ENCODE data around the gene FAHD1.
"Not testable (repeated sequence)": the region's sequence is repeated elsewhere in the genome, so short reads cannot be mapped to it uniquely, and the experiment has no call there.

The FAHD1 gene

GRCh38 chr16:1834096-1834495 is 7.1 kb downstream of the FAHD1 start:
- in situ Hi-C loops (cut with HindIII; ENCODE audit: low sequenced_read_pairs): no loop called here

GRCh38 chr16:1839554-1839953 is 12.5 kb downstream of the FAHD1 start:
- in situ Hi-C loops (cut with HindIII; ENCODE audit: low sequenced_read_pairs): no loop called here

- in situ Hi-C loops (cut with HindIII; ENCODE audit: low sequenced_read_pairs): no loop called here
These were observed 19.0 kb downstream of the FAHD1 start for GRCh38 chr16:1845985-1846384.

- in situ Hi-C loops (cut with HindIII; ENCODE audit: low sequenced_read_pairs): no loop called here
These were observed 19.4 kb downstream of the FAHD1 start for GRCh38 chr16:1846416-1846815.

- in situ Hi-C loops (cut with HindIII; ENCODE audit: low sequenced_read_pairs): loop anchor here (5.0 to 25.0 kb wide), 2 partner anchors 66 to 311 kb away; partner anchors contain the start of genes HS3ST6 and TRAF7
These were observed 24.0 kb downstream of the FAHD1 start for GRCh38 chr16:1850981-1851380.

- in situ Hi-C loops (cut with HindIII; ENCODE audit: low sequenced_read_pairs): loop anchor here (5.0 to 25.0 kb wide), 2 partner anchors 66 to 311 kb away; partner anchors contain the start of genes HS3ST6 and TRAF7
These were observed 24.8 kb downstream of the FAHD1 start for GRCh38 chr16:1851793-1852192.

GRCh38 chr16:1857433-1858097 is 30.6 kb downstream of the FAHD1 start:
- in situ Hi-C loops (cut with HindIII; ENCODE audit: low sequenced_read_pairs): loop anchor here (25.0 kb wide), 1 partner anchor 305 kb away; the partner anchor contains the start of gene TRAF7

- in situ Hi-C loops (cut with HindIII; ENCODE audit: low sequenced_read_pairs): loop anchor here (25.0 kb wide), 1 partner anchor 304 kb away; the partner anchor contains the start of gene TRAF7
These were observed 31.3 kb downstream of the FAHD1 start for GRCh38 chr16:1858189-1858865.

- in situ Hi-C loops (cut with HindIII; ENCODE audit: low sequenced_read_pairs): loop anchor here (25.0 kb wide), 1 partner anchor 303 kb away; the partner anchor contains the start of gene TRAF7
These were observed 32.6 kb downstream of the FAHD1 start for GRCh38 chr16:1859650-1860049.

- in situ Hi-C loops (cut with HindIII; ENCODE audit: low sequenced_read_pairs): loop anchor here (25.0 kb wide), 1 partner anchor 301 kb away; the partner anchor contains the start of gene TRAF7
These were observed 34.7 kb downstream of the FAHD1 start for GRCh38 chr16:1861730-1862129.

GRCh38 chr16:1862394-1862793 is 35.4 kb downstream of the FAHD1 start:
- in situ Hi-C loops (cut with HindIII; ENCODE audit: low sequenced_read_pairs): loop anchor here (25.0 kb wide), 1 partner anchor 300 kb away; the partner anchor contains the start of gene TRAF7

- in situ Hi-C loops (cut with HindIII; ENCODE audit: low sequenced_read_pairs): loop anchor here (25.0 kb wide), 1 partner anchor 298 kb away; the partner anchor contains the start of gene TRAF7
These were observed 36.9 kb downstream of the FAHD1 start for GRCh38 chr16:1863681-1864460.

- in situ Hi-C loops (cut with HindIII; ENCODE audit: low sequenced_read_pairs): loop anchor here (25.0 kb wide), 1 partner anchor 296 kb away; the partner anchor contains the start of gene TRAF7
These were observed 39.1 kb downstream of the FAHD1 start for GRCh38 chr16:1865902-1866690.

- in situ Hi-C loops (cut with HindIII; ENCODE audit: low sequenced_read_pairs): loop anchor here (25.0 kb wide), 1 partner anchor 292 kb away; the partner anchor contains the start of gene TRAF7
These were observed 43.5 kb downstream of the FAHD1 start for GRCh38 chr16:1870365-1871082.

- in situ Hi-C loops (cut with HindIII; ENCODE audit: low sequenced_read_pairs): loop anchor here (25.0 kb wide), 1 partner anchor 290 kb away; the partner anchor contains the start of gene TRAF7
These were observed 45.1 kb downstream of the FAHD1 start, which contains the start of gene MEIOB for GRCh38 chr16:1871974-1872635. Gene MEIOB (minus strand): TSS chr16:1872164. CDS start chr16:1868175, 3,989 bp downstream.

- in situ Hi-C loops (cut with HindIII; ENCODE audit: low sequenced_read_pairs): loop anchor here (25.0 kb wide), 1 partner anchor 287 kb away; the partner anchor contains the start of gene TRAF7
These were observed 47.8 kb downstream of the FAHD1 start for GRCh38 chr16:1874854-1875253.

- in situ Hi-C loops (cut with HindIII; ENCODE audit: low sequenced_read_pairs): not testable (repeated sequence)
These were observed 49.1 kb downstream of the FAHD1 start for GRCh38 chr16:1876066-1876465.

- in situ Hi-C loops (cut with HindIII; ENCODE audit: low sequenced_read_pairs): no loop called here
These were observed 49.5 kb downstream of the FAHD1 start for GRCh38 chr16:1876468-1876867.

GRCh38 chr16:1877089-1877488 is 50.1 kb downstream of the FAHD1 start:
- in situ Hi-C loops (cut with HindIII; ENCODE audit: low sequenced_read_pairs): no loop called here
